HUES64 (cell line): ENCODE measurements around the gene B3GALT5.

Experiments
- H3K27ac ChIP-seq: 2 replicates; pipeline ENCODE4 v1.7.0; 2013; ENCODE audit warnings: low read depth, low read length, inconsistent platforms
- H3K27me3 ChIP-seq: 2 replicates; pipeline ENCODE4 v1.6.1; 2013; ENCODE audit warnings: mild to moderate bottlenecking, low read length; ENCODE audit not compliant: insufficient read depth
- H3K36me3 ChIP-seq: 2 replicates; pipeline ENCODE4 v1.6.1; 2013; ENCODE audit warnings: mild to moderate bottlenecking, low read length; ENCODE audit not compliant: insufficient read depth
- H3K4me1 ChIP-seq: 2 replicates; pipeline ENCODE4 v1.6.1; 2013; ENCODE audit warnings: mild to moderate bottlenecking, low read length, moderate library complexity; ENCODE audit not compliant: insufficient read depth
- H3K4me3 ChIP-seq: 2 replicates; pipeline ENCODE4 v1.5.1; 2013; ENCODE audit warnings: mild to moderate bottlenecking, low read length, moderate library complexity
- H3K9ac ChIP-seq: 2 replicates; pipeline ENCODE4 v1.6.1; 2013; ENCODE audit warnings: mild to moderate bottlenecking, low read depth, low read length
- H3K9me3 ChIP-seq: 2 replicates; pipeline ENCODE4 v1.6.1; 2013; ENCODE audit warnings: low read depth, low read length; ENCODE audit not compliant: insufficient read depth
- WGBS: fragments of 150-250, 120-280 bp; methylation state at CpG from one replicate; pipeline ENCODE4 v1.1.7; 2013; ENCODE audit warnings: missing lambda C conversion rate; 5-methylcytosine and 5-hydroxymethylcytosine counted together

The B3GALT5 gene

GRCh38 chr21:39660191-39660980 lies 47.6 kb downstream of the B3GALT5 start:
- H3K9me3 ChIP-seq: no peaks in the 10 kb centered on the region
- H3K4me3 ChIP-seq: no peak overlapping the region

GRCh38 chr21:39661121-39661520 lies 48.4 kb downstream of the B3GALT5 start:
- 96% methylated on average over 18 of the region's 18 CpGs for WGBS
- Histone ChIP-seq H3K4me1 (peaks cover 11% of the 10 kb centered on the region; the same call in 1 of the 2 replicates), H3K9me3 (no peaks in the 10 kb centered on the region), H3K9ac (no peak overlapping the region), H3K36me3 (peaks cover 57% of the 10 kb centered on the region), H3K27me3 (no peaks in the 10 kb centered on the region), H3K27ac (no peak overlapping the region), H3K4me3 (no peak overlapping the region)

More at GRCh38 chr21:39660191-39660980, 47.6 kb downstream of the B3GALT5 start:
- Histone ChIP-seq H3K36me3 (peaks cover 52% of the 10 kb centered on the region), H3K27ac (no peak overlapping the region), H3K9ac (0 out of 2 replicates have a peak overlapping the region, but pooled peaks have one; percentile 5), H3K27me3 (no peaks in the 10 kb centered on the region), H3K4me1 (peaks cover 11% of the 10 kb centered on the region; the same call in 1 of the 2 replicates)
- 80% methylated on average over 17 of the region's 17 CpGs for WGBS

GRCh38 chr21:39661740-39662139 lies 49.0 kb downstream of the B3GALT5 start:
- no peak overlapping the region for H3K4me3 ChIP-seq
- H3K27me3 ChIP-seq: no peaks in the 10 kb centered on the region
- H3K9ac ChIP-seq: no peak overlapping the region
- H3K36me3 ChIP-seq: peaks cover 53% of the 10 kb centered on the region
- no peaks in the 10 kb centered on the region for H3K9me3 ChIP-seq
- H3K4me1 ChIP-seq: peaks cover 11% of the 10 kb centered on the region; the same call in 1 of the 2 replicates
- H3K27ac ChIP-seq: no peak overlapping the region
- WGBS: 96% methylated on average over 9 of the region's 9 CpGs

GRCh38 chr21:39662411-39662953 lies 49.7 kb downstream of the B3GALT5 start:
- Histone ChIP-seq H3K36me3 (peaks cover 53% of the 10 kb centered on the region), H3K4me1 (peaks cover 11% of the 10 kb centered on the region; the same call in 1 of the 2 replicates)
- WGBS: 92% methylated on average over 8 of the region's 8 CpGs

GRCh38 chr21:39663066-39663465 lies 50.3 kb downstream of the B3GALT5 start:
- Histone ChIP-seq H3K9me3 (no peaks in the 10 kb centered on the region), H3K27ac (no peak overlapping the region), H3K4me1 (peaks cover 11% of the 10 kb centered on the region; the same call in 1 of the 2 replicates), H3K27me3 (no peaks in the 10 kb centered on the region), H3K4me3 (no peak overlapping the region), H3K36me3 (peaks cover 53% of the 10 kb centered on the region), H3K9ac (no peak overlapping the region)
- WGBS: 90% methylated on average over 10 of the region's 10 CpGs

More at GRCh38 chr21:39662411-39662953, 49.7 kb downstream of the B3GALT5 start:
- H3K27me3 ChIP-seq: no peaks in the 10 kb centered on the region
- H3K9ac ChIP-seq: no peak overlapping the region
- H3K9me3 ChIP-seq: no peaks in the 10 kb centered on the region
- no peak overlapping the region for H3K4me3 ChIP-seq
- no peak overlapping the region for H3K27ac ChIP-seq

- WGBS: 92% methylated on average over 15 of the region's 15 CpGs
Observed at GRCh38 chr21:39663742-39664492, 51.2 kb downstream of the B3GALT5 start.

GRCh38 chr21:39664586-39664985 lies 51.8 kb downstream of the B3GALT5 start:
- Histone ChIP-seq H3K36me3 (peaks cover 50% of the 10 kb centered on the region), H3K27me3 (no peaks in the 10 kb centered on the region), H3K4me3 (no peak overlapping the region), H3K4me1 (peaks cover 11% of the 10 kb centered on the region; the same call in 1 of the 2 replicates), H3K9ac (no peak overlapping the region), H3K9me3 (no peaks in the 10 kb centered on the region), H3K27ac (no peak overlapping the region)
- 95% methylated on average over 12 of the region's 12 CpGs for whole genome bisulfite sequencing

More at GRCh38 chr21:39663742-39664492, 51.2 kb downstream of the B3GALT5 start:
- H3K9me3 ChIP-seq: no peaks in the 10 kb centered on the region
- no peak overlapping the region for H3K4me3 ChIP-seq
- H3K36me3 ChIP-seq: peaks cover 53% of the 10 kb centered on the region
- H3K4me1 ChIP-seq: peaks cover 11% of the 10 kb centered on the region; the same call in 1 of the 2 replicates
- no peak overlapping the region for H3K9ac ChIP-seq
- H3K27ac ChIP-seq: no peak overlapping the region
- no peaks in the 10 kb centered on the region for H3K27me3 ChIP-seq

DNA sequence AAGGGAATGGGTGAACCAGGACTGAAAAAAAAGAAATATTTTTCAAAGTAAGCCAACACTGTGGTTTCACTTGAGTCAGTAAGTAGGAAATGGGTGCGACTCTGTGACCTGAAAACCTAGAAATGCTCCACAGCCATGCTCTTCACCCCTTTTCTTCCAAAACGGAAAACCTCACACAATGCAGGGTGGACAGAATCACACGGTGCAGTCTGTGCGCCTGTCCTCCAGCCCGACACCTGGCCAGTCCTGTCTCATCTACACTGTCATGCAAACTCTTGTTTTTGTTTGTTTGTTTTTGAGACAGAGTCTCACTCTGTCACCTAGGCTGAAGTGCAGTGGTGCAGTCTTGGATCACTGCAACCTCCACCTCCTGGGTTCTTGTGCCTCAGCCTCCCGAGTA lies 53.3 kb downstream of the B3GALT5 start:
- Histone ChIP-seq H3K9me3 (no peaks in the 10 kb centered on the region), H3K4me1 (no peaks in the 10 kb centered on the region), H3K36me3 (peaks cover 36% of the 10 kb centered on the region), H3K4me3 (no peak overlapping the region), H3K9ac (no peak overlapping the region), H3K27ac (no peak overlapping the region), H3K27me3 (no peaks in the 10 kb centered on the region)
- WGBS: 96% methylated on average over 6 of the region's 6 CpGs

DNA sequence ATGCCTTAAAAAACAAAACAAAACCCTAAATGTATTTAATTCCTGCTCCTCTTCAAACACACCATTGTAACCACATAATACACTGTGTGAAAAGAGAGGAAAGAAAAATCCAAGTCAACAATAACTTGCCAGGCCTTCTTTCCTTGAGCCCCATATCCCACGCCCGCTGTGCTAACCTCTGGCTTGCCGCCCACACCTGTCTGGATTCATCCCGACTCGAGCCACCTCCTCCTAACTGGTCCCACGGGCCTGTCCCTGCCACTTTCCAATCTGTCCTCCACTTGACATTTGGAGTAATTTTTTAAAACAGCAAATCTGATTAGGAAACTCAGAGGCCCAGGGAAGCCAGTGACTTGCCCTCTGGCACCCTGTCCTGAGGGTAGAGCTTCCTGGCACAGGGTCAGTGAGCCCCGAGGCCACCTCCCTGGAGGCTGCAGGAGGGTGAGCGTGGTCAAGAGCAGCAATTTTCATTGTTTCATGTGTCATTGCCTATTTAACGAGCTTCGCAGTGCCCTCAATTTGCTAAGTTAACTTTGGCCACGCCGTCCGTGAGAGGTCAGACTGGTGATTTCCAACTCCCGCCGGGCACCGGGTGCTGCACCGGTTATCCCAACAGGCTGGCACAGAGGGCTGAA lies 54.1 kb downstream of the B3GALT5 start:
- peaks cover 28% of the 10 kb centered on the region for H3K36me3 ChIP-seq
- no peak overlapping the region for H3K4me3 ChIP-seq
- 91% methylated on average over 17 of the region's 17 CpGs for WGBS
- H3K9ac ChIP-seq: no peak overlapping the region
- no peaks in the 10 kb centered on the region for H3K4me1 ChIP-seq
- no peak overlapping the region for H3K27ac ChIP-seq
- no peaks in the 10 kb centered on the region for H3K27me3 ChIP-seq
- H3K9me3 ChIP-seq: no peaks in the 10 kb centered on the region

GRCh38 chr21:39667353-39667891 lies 54.7 kb downstream of the B3GALT5 start:
- Histone ChIP-seq H3K27ac (no peak overlapping the region), H3K9me3 (no peaks in the 10 kb centered on the region), H3K9ac (no peak overlapping the region), H3K27me3 (no peaks in the 10 kb centered on the region), H3K4me1 (no peaks in the 10 kb centered on the region), H3K4me3 (no peak overlapping the region), H3K36me3 (peaks cover 22% of the 10 kb centered on the region; the same call in 1 of the 2 replicates)
- WGBS: 96% methylated on average over 9 of the region's 10 CpGs
